PC-3 (cell line): ENCODE results near the gene POU2F1.

Experiments
- CTCF ChIP-seq: fragments of 300-600 bp; sonication (generic); conservative IDR thresholded peaks from 2 replicates; pipeline ENCODE4 v1.5.1; 2017; ENCODE audit warnings: antibody characterized with exemption, low read depth, mild to moderate bottlenecking, low read length
- EZH2phosphoT487 ChIP-seq: fragments of 300-600 bp; sonication (generic); IDR thresholded peaks from 2 replicates; pipeline ENCODE4 v1.6.1; 2018; ENCODE audit warnings: mild to moderate bottlenecking, antibody characterized with exemption, low read length, borderline replicate concordance

- TF ChIP-seq CTCF (no peak), EZH2phosphoT487 (no peak)
Observed at GRCh38 chr1:167238713-167239112, 18.0 kb downstream of the POU2F1 start.
